Motor neuron (in vitro differentiated cells): ENCODE measurements around the gene KRTAP29-1. TPM values are rescaled to one million over a fixed set of nuclear protein-coding genes. Genes with fewer than 3 reads are reported as not detected.
"Not testable (repeated sequence)": the region's sequence is repeated elsewhere in the genome, so short reads cannot be mapped to it uniquely, and the experiment has no call there.

Source experiments
- ATAC-seq, 8 experiments: fragments of 200-7000 bp; cut with Tn5 transposase; replicated peaks in 6 of 8; 2 replicates each; pipeline ENCODE4 v1.8.0; 2021; ENCODE audit warnings: mild to moderate bottlenecking in 8 of 8, moderate library complexity in 8 of 8
- H3K27ac ChIP-seq, 2 donors: fragments of 250-450 bp; sonication (Bioruptor Pico); 2 replicates each; pipeline ENCODE4 v1.9.0; 2021; ENCODE audit warnings: antibody characterized with exemption in 2 of 2, mild to moderate bottlenecking in 2 of 2, moderate library complexity in 1 of 2
- H3K4me1 ChIP-seq, 2 donors: fragments of 250-450 bp; sonication (Bioruptor Pico); replicated peaks in 1 of 2; 2 replicates each; pipeline ENCODE4 v1.6.1; 2021; ENCODE audit warnings: antibody characterized with exemption in 2 of 2, mild to moderate bottlenecking in 2 of 2, moderate library complexity in 1 of 2
- H3K4me3 ChIP-seq, 5 donors: fragments of 250-450 bp; sonication (Bioruptor Pico); 2 replicates each; pipeline ENCODE4 v1.9.0; 2021; ENCODE audit warnings: antibody characterized with exemption in 5 of 5, mild to moderate bottlenecking in 5 of 5, moderate library complexity in 4 of 5
- WGBS, 10 experiments: fragments of 450-650 bp; shearing (Covaris generic); methylation state at CpG; one replicate each; pipeline ENCODE4 v1.0.0; 2022; 5-methylcytosine and 5-hydroxymethylcytosine counted together
- in situ Hi-C, 9 experiments: fragments of 400-800 bp; cut with MboI; loops; one replicate each; pipeline ENCODE4 v1.15.0; 2021; ENCODE audit warnings: low sequenced_read_pairs in 9 of 9, low pct_unique_long_range_greater_than_20kb in 2 of 9; ENCODE audit not compliant: unreplicated experiment in 9 of 9
- total RNA-seq, 8 experiments: library from RNA; unstranded; fragments of 300-600 nt; gene quantifications; 2 replicates each; pipeline versions ENCODE4 v1.2.3 to v1.2.4, GENCODE V29; 2022

The KRTAP29-1 gene
- under 1 TPM in 1 of 8 experiments, not detected in 7; 0.57 TPM for total RNA-seq

- in situ Hi-C loops, result loop anchor here in 1 of 9 experiments (25.0 kb wide), 1 partner anchor 390 kb away; no protein-coding TSS in a partner anchor
- Histone ChIP-seq H3K4me3 (no peak within 1 kb of the TSS), H3K27ac (no peak within 1 kb of the TSS), H3K4me1 (no peaks in the 10 kb centered on the region)
- ATAC-seq, result no peak
- 20 to 85% (median 60%) methylated on average over 1 to 5 of the region's 11 CpGs for WGBS, 10 experiments
These were observed at the start of gene KRTAP29-1 for GRCh38 chr17:41301916-41302901. Gene KRTAP29-1 (minus strand): TSS chr17:41302851. CDS start chr17:41302851, 0 bp downstream.

GRCh38 chr17:41351177-41351576, 48.5 kb upstream of the KRTAP29-1 start:
- Histone ChIP-seq H3K27ac (no peak overlapping the region), H3K4me3 (no peak overlapping the region), H3K4me1 (no peaks in the 10 kb centered on the region)
- 0 to 100% (median 80%) methylated on average over 1 to 2 of the region's 2 CpGs; no CpG with 5 or more reads in 1 of the 10 experiments for WGBS, 10 experiments
- no peak for ATAC-seq
- in situ Hi-C loops, result no loop called here

- in situ Hi-C loops, H3K27ac ChIP-seq, H3K4me1 ChIP-seq, ATAC-seq, H3K4me3 ChIP-seq: not testable (repeated sequence)
- 71 to 92% methylated on average over 5 to 8 of the region's 16 CpGs; no CpG with 5 or more reads in 8 of the 10 experiments for WGBS, 10 experiments
These were observed 47.8 kb upstream of the KRTAP29-1 start, which contains the start of gene KRT33A for GRCh38 chr17:41350381-41350878. Gene KRT33A (minus strand): TSS chr17:41350828. CDS start chr17:41350767, 61 bp downstream.

- Histone ChIP-seq H3K4me3 (no peak overlapping the region), H3K4me1 (no peaks in the 10 kb centered on the region), H3K27ac (no peak overlapping the region)
- ATAC-seq, result peak in 3 of 8 experiments; percentile 27 to 65 (median 38)
- in situ Hi-C loops, result loop anchor here in 1 of 9 experiments (25.0 kb wide), 1 partner anchor 164 kb away; the partner anchor contains the start of genes KRT13 and KRT15
- WGBS, 10 experiments, result 35 to 100% (median 61%) methylated on average over 1 to 7 of the region's 7 CpGs
These were observed 45.5 kb upstream of the KRTAP29-1 start for GRCh38 chr17:41347869-41348760.

GRCh38 chr17:41346421-41346820, 43.8 kb upstream of the KRTAP29-1 start:
- in situ Hi-C loops, result loop anchor here in 1 of 9 experiments (25.0 kb wide), 1 partner anchor 166 kb away; the partner anchor contains the start of genes KRT13 and KRT15

GRCh38 chr17:41345992-41346391, 43.3 kb upstream of the KRTAP29-1 start:
- H3K4me3 ChIP-seq, result no peak overlapping the region
- in situ Hi-C loops, result loop anchor here in 1 of 9 experiments (25.0 kb wide), 1 partner anchor 166 kb away; the partner anchor contains the start of genes KRT13 and KRT15

More at GRCh38 chr17:41346421-41346820, 43.8 kb upstream of the KRTAP29-1 start:
- H3K4me1 ChIP-seq, ATAC-seq, H3K27ac ChIP-seq, H3K4me3 ChIP-seq: not testable (repeated sequence)
- WGBS, 10 experiments, result 83 to 100% (median 93%) methylated on average over 2 to 8 of the region's 16 CpGs; no CpG with 5 or more reads in 6 of the 10 experiments

GRCh38 chr17:41343029-41343428, 40.4 kb upstream of the KRTAP29-1 start:
- no peak overlapping the region for H3K4me3 ChIP-seq
- 0 to 83% (median 67%) methylated on average over 1 to 3 of the region's 3 CpGs; no CpG with 5 or more reads in 1 of the 10 experiments for WGBS, 10 experiments
- H3K27ac ChIP-seq, result no peak overlapping the region
- no peak for ATAC-seq
- H3K4me1 ChIP-seq, result no peaks in the 10 kb centered on the region
- in situ Hi-C loops, result loop anchor here in 1 of 9 experiments (25.0 kb wide), 1 partner anchor 169 kb away; the partner anchor contains the start of genes KRT13 and KRT15

More at GRCh38 chr17:41345992-41346391, 43.3 kb upstream of the KRTAP29-1 start:
- Histone ChIP-seq H3K4me1 (no peaks in the 10 kb centered on the region), H3K27ac (no peak overlapping the region)
- WGBS, 10 experiments, result 40 to 100% (median 87%) methylated on average over 1 to 3 of the region's 3 CpGs; no CpG with 5 or more reads in 5 of the 10 experiments
- ATAC-seq, result no peak

- peak in 2 of 8 experiments; percentile 39 to 55 for ATAC-seq
- in situ Hi-C loops, result loop anchor here in 1 of 9 experiments (25.0 kb wide), 1 partner anchor 171 kb away; the partner anchor contains the start of genes KRT13 and KRT15
- WGBS, 10 experiments, result 0 to 83% (median 66%) methylated on average over 1 to 7 of the region's 7 CpGs; no CpG with 5 or more reads in 1 of the 10 experiments
- Histone ChIP-seq H3K4me3 (no peak overlapping the region), H3K4me1 (no peaks in the 10 kb centered on the region), H3K27ac (no peak overlapping the region)
These were observed 38.5 kb upstream of the KRTAP29-1 start for GRCh38 chr17:41340934-41341861.

GRCh38 chr17:41340494-41340893, 37.8 kb upstream of the KRTAP29-1 start:
- in situ Hi-C loops, result loop anchor here in 1 of 9 experiments (25.0 kb wide), 1 partner anchor 172 kb away; the partner anchor contains the start of genes KRT13 and KRT15
- WGBS, 10 experiments, result 0 to 58% (median 57%) methylated on average over 1 to 3 of the region's 3 CpGs; no CpG with 5 or more reads in 4 of the 10 experiments
- no peak overlapping the region for H3K4me3 ChIP-seq
- ATAC-seq, result no peak
- H3K27ac ChIP-seq, result no peak overlapping the region
- no peaks in the 10 kb centered on the region for H3K4me1 ChIP-seq

- in situ Hi-C loops, result loop anchor here in 1 of 9 experiments (25.0 kb wide), 1 partner anchor 173 kb away; the partner anchor contains the start of genes KRT13 and KRT15
- WGBS, 10 experiments, result 0 to 80% (median 41%) methylated on average over 1 to 2 of the region's 2 CpGs
These were observed 37.0 kb upstream of the KRTAP29-1 start for GRCh38 chr17:41339571-41340172.

More at GRCh38 chr17:41339571-41340172, 37.0 kb upstream of the KRTAP29-1 start:
- no peak for ATAC-seq
- Histone ChIP-seq H3K4me3 (no peak overlapping the region), H3K27ac (no peak overlapping the region), H3K4me1 (no peaks in the 10 kb centered on the region)
